Transverse colon (tissue), 4 donors: ENCODE data around the gene CIROP.
A peak's percentile ranks its signal among the peaks of the same experiment; 100 is the strongest.

Experiments
- POLR2A ChIP-seq: fragments of 450-650 bp; IDR thresholded peaks from one replicate; pipeline ENCODE4 v1.6.1; 2016; ENCODE audit warnings: antibody characterized with exemption, mild to moderate bottlenecking, moderate library complexity
- POLR2AphosphoS5 ChIP-seq, 3 donors: sonication (generic); formaldehyde crosslinking; IDR thresholded peaks; one replicate each; pipeline ENCODE4 v1.6.1; 2016; ENCODE audit warnings: antibody characterized with exemption in 3 of 3
- TF ChIP-seq, protein P1 (sequence below), 5 experiments: fragments of 200-600 bp in 3 of 5; fragments of 450-650 bp in 2 of 5; sonication (generic) in 3 of 5; IDR thresholded peaks; 1 replicate in 2 of 5; 2 replicates in 3 of 5; pipeline ENCODE4 v1.5.1; 2016 to 2017; ENCODE audit warnings: antibody characterized with exemption in 5 of 5, inconsistent platforms in 3 of 5, mild to moderate bottlenecking in 2 of 5, moderate library complexity in 1 of 5

GRCh38 chr14:23123419-23123818 lies 18.6 kb upstream of the CIROP start:
- peak in 2 of 3 donors; percentile 21 to 23 for TF ChIP-seq POLR2AphosphoS5 (IDR thresholded peaks at IDR 0.05)
- TF ChIP-seq, protein P1, sequence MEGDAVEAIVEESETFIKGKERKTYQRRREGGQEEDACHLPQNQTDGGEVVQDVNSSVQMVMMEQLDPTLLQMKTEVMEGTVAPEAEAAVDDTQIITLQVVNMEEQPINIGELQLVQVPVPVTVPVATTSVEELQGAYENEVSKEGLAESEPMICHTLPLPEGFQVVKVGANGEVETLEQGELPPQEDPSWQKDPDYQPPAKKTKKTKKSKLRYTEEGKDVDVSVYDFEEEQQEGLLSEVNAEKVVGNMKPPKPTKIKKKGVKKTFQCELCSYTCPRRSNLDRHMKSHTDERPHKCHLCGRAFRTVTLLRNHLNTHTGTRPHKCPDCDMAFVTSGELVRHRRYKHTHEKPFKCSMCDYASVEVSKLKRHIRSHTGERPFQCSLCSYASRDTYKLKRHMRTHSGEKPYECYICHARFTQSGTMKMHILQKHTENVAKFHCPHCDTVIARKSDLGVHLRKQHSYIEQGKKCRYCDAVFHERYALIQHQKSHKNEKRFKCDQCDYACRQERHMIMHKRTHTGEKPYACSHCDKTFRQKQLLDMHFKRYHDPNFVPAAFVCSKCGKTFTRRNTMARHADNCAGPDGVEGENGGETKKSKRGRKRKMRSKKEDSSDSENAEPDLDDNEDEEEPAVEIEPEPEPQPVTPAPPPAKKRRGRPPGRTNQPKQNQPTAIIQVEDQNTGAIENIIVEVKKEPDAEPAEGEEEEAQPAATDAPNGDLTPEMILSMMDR (IDR thresholded peaks at IDR 0.05), result no peak
- TF ChIP-seq POLR2A, result no peak
